C4-2B (cell line): ENCODE measurements around the gene CINP.

Source experiments
- CTCF ChIP-seq: fragments of 450-650 bp; conservative IDR thresholded peaks from 2 replicates; pipeline ENCODE4 v1.5.1; 2017; ENCODE audit warnings: mild to moderate bottlenecking
- ZFX ChIP-seq: fragments of 450-650 bp; IDR thresholded peaks from 2 replicates; pipeline ENCODE4 v1.6.1; 2017

GRCh38 chr14:102345232-102345631 lies 17.5 kb downstream of the CINP start:
- TF ChIP-seq CTCF (no peak), ZFX (no peak)
